GM18508 (cell line): ENCODE results near the gene SPDYE11.
"Not testable (repeated sequence)": the region's sequence is repeated elsewhere in the genome, so short reads cannot be mapped to it uniquely, and the experiment has no call there.

Experiments used
- ATAC-seq: cut with Tn5 transposase; IDR thresholded peaks from one replicate; pipeline ENCODE4 v1.9.1; 2021; ENCODE audit warnings: moderate number of reproducible peaks; ENCODE audit not compliant: insufficient read depth, unreplicated experiment

The SPDYE11 gene, protein sequence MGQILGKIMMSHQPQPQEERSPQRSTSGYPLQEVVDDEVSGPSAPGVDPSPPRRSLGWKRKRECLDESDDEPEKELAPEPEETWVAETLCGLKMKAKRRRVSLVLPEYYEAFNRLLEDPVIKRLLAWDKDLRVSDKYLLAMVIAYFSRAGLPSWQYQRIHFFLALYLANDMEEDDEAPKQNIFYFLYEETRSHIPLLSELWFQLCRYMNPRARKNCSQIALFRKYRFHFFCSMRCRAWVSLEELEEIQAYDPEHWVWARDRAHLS

DNA sequence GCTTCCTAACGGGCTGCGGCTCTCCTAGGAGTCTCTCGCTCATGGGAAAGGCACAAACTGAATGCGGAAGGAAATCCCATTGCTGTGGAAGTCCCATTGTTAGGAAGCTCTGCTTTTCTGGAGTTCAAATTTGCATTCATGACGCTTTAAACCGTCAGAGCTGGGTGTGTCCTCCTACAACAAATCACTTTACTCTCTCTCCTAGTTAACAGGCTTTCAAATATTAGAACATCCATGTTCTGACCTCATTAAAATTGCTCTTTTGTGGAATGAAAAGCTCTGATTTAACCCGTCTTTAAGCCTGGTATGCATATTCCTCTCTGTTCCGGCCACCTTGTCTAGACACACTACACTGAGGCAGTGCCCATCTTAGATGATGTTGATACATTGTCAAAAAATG is at the start of gene SPDYE11:
SPDYE11 (minus strand) TSS at position 101 of the 400 bp plus-strand sequence. CDS start 1,800 bp downstream, outside the sequence.
- not testable (repeated sequence) for ATAC-seq

DNA sequence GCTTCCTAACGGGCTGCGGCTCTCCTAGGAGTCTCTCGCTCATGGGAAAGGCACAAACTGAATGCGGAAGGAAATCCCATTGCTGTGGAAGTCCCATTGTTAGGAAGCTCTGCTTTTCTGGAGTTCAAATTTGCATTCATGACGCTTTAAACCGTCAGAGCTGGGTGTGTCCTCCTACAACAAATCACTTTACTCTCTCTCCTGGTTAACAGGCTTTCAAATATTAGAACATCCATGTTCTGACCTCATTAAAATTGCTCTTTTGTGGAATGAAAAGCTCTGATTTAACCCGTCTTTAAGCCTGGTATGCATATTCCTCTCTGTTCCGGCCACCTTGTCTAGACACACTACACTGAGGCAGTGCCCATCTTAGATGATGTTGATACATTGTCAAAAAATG is 28.2 kb upstream of the SPDYE11 start, which contains the start of gene SPDYE9:
SPDYE9 (minus strand) TSS at position 101 of the 400 bp plus-strand sequence. CDS start 1,800 bp downstream, outside the sequence.
- ATAC-seq = not testable (repeated sequence)

DNA sequence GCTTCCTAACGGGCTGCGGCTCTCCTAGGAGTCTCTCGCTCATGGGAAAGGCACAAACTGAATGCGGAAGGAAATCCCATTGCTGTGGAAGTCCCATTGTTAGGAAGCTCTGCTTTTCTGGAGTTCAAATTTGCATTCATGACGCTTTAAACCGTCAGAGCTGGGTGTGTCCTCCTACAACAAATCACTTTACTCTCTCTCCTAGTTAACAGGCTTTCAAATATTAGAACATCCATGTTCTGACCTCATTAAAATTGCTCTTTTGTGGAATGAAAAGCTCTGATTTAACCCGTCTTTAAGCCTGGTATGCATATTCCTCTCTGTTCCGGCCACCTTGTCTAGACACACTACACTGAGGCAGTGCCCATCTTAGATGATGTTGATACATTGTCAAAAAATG is 28.0 kb downstream of the SPDYE11 start, which contains the start of gene SPDYE8:
SPDYE8 (minus strand) TSS at position 101 of the 400 bp plus-strand sequence. CDS start 1,800 bp downstream, outside the sequence.
- ATAC-seq = not testable (repeated sequence)

DNA sequence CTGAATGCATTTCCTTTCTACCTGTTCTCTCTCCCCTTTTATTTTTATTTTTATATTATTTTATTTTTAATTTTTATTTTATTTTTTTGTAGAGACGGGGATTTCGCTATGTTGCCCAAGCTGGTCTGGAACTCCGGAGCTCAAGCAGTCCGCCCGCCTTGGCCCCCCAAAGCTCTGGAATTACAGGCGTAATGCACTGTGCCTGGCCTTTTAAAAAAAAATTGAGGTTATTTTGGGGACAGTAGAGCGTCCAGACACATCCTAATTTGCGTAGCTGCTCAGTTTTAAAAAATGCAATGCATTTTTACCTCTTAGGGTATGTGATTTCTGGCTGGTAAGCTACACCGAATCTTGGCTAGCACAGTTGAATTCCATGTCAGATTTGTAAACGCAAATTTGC is 51.2 kb downstream of the SPDYE11 start:
- not testable (repeated sequence) for ATAC-seq

DNA sequence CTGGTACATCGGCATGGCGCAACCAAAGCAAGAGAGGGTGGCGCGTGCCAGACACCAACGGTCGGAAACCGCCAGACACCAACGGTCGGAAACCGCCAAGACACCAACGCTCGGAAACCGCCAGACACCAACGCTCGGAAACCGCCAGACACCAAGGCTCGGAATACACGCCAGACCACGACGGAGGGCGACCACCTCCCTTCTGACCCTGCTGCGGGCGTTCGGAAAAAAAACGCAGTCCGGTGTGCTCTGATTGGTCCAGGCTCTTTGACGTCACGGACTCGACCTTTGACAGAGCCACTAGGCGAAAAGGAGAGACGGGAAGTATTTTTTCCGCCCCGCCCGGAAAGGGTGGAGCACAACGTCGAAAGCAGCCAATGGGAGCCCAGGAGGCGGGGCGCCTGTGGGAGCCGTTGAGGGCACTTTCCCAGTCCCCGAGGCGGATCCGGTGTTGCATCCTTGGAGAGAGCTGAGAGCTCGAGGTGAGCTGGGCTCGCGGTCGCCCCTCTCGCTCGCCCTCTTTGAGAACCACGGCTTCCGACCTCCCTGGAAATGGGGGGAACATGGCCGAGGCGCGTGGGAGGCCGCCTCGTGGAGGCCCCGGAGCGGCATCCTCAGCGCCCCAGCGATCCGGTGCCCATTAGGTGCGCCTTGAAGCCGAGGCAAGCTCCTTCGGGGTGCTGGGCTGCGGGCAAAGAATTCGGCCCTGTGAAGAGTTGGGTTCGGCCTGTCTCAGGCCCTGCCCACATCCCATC is 51.8 kb downstream of the SPDYE11 start:
- ATAC-seq = peak; percentile 43

DNA sequence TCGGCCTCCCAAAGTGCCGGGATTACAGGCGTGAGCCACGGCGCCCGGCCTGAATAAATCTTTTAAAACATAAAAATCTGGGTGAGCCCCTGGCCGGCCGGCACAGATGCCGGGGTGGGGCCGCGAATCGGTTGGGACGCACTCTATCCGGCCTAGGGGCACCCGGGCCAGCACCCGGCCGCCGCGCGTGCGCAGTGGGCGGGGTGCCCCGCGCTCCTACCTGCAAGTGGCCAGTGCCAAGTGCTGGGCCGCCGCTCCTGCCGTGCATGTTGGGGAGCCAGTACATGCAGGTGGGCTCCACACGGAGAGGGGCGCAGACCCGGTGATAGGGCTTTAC is 52.4 kb downstream of the SPDYE11 start:
- ATAC-seq = peak; percentile 42

DNA sequence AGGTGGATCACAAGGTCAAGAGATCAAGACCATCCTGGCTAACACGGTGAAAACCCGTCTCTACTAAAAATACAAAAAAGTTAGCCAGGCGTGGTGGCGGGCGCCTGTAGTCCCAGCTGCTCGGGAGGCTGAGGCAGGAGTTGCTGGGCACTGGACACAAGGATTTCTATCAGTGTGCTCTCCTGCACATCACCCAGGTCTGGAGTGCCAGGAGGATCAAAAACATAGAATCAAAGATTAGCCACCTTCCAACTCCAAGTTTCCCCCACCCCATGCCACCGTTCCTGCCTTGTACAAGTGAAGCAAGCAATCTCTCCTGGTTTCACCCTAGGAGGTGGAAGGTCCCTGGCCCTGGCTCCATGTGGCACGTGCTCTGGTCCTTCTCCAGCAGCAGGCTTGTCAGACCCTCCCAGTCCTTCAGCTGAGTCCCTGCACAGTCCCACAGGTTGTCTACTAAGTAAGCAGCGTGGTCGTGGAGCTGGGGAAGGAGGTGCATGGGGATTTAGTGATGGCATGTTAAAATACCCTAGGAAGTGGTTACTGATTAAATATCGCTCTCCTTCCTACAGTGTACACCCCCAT is 59.7 kb downstream of the SPDYE11 start:
- ATAC-seq = not testable (repeated sequence)
